Measurements from ENCODE around the gene SPDYE1. TPM values are rescaled to one million over a fixed set of nuclear protein-coding genes. Genes with fewer than 3 reads are reported as not detected.

The SPDYE1 gene
- total RNA-seq, 4 donors from 2014 or later = not detected

GRCh38 chr7:44057849-44058758 lies 60.4 kb downstream of the SPDYE1 start:
- TF ChIP-seq CTCF (IDR thresholded peaks at IDR 0.05; ENCODE audit: low read depth) = no peak

- no peak for TF ChIP-seq CTCF (IDR thresholded peaks at IDR 0.05; ENCODE audit: low read depth)
These were observed 61.1 kb downstream of the SPDYE1 start for GRCh38 chr7:44058759-44059218.

- TF ChIP-seq CTCF (IDR thresholded peaks at IDR 0.05; ENCODE audit: low read depth) = no peak
These were observed 61.8 kb downstream of the SPDYE1 start for GRCh38 chr7:44059219-44060090.

Other genes starting within 250 kb of the SPDYE1 start
- gene BLVRA, start 239.2 kb upstream of the SPDYE1 start, total RNA-seq = 10 to 100 TPM; 68.0 to 81.2 (median 72.9) TPM
- 10 to 100 TPM; 62.0 to 94.4 (median 75.4) TPM for gene MRPS24, start 128.4 kb upstream of the SPDYE1 start, total RNA-seq
- 10 to 100 TPM; 16.7 to 29.1 (median 26.1) TPM for gene URGCP, start 91.3 kb upstream of the SPDYE1 start, total RNA-seq
- 10 to 100 TPM; 16.6 to 39.0 (median 25.9) TPM for gene UBE2D4, start 71.5 kb upstream of the SPDYE1 start, total RNA-seq
- 100 to 1,000 TPM in 2 of 4 donors, 10 to 100 TPM in 2; 62.3 to 133 (median 103) TPM for gene DBNL, start 46.8 kb downstream of the SPDYE1 start, total RNA-seq
- gene PGAM2, start 67.7 kb downstream of the SPDYE1 start, total RNA-seq = 1 to 10 TPM in 1 of 4 donors, not detected in 3; 4.3 TPM
- gene POLM, start 84.6 kb downstream of the SPDYE1 start, total RNA-seq = 10 to 100 TPM in 3 of 4 donors, 1 to 10 TPM in 1; 6.5 to 85.5 (median 20.2) TPM
- 100 to 1,000 TPM in 3 of 4 donors, 10 to 100 TPM in 1; 90.2 to 183 (median 162) TPM for gene AEBP1, start 106.4 kb downstream of the SPDYE1 start, total RNA-seq
- gene POLD2, start 125.7 kb downstream of the SPDYE1 start, total RNA-seq = 10 to 100 TPM; 19.7 to 45.6 (median 21.0) TPM
- gene MYL7, start 143.4 kb downstream of the SPDYE1 start, total RNA-seq = not detected
- gene GCK, start 191.5 kb downstream of the SPDYE1 start, total RNA-seq = 1 to 10 TPM in 1 of 4 donors, under 1 TPM in 2, not detected in 1; 0.22 to 8.1 (median 0.85) TPM
- gene YKT6, start 203.1 kb downstream of the SPDYE1 start, total RNA-seq = 10 to 100 TPM; 43.3 to 50.7 (median 49.7) TPM